Measurements from ENCODE around the gene GLB1L3.

GRCh38 chr11:134246100-134246499, 30.1 kb upstream of the GLB1L3 start:
- TF ChIP-seq SIN3A (IDR thresholded peaks at IDR 0.05; ENCODE audit: low read depth), result no peak
- TF ChIP-seq JUND (IDR thresholded peaks at IDR 0.05), result no peak
- TF ChIP-seq, protein P1, sequence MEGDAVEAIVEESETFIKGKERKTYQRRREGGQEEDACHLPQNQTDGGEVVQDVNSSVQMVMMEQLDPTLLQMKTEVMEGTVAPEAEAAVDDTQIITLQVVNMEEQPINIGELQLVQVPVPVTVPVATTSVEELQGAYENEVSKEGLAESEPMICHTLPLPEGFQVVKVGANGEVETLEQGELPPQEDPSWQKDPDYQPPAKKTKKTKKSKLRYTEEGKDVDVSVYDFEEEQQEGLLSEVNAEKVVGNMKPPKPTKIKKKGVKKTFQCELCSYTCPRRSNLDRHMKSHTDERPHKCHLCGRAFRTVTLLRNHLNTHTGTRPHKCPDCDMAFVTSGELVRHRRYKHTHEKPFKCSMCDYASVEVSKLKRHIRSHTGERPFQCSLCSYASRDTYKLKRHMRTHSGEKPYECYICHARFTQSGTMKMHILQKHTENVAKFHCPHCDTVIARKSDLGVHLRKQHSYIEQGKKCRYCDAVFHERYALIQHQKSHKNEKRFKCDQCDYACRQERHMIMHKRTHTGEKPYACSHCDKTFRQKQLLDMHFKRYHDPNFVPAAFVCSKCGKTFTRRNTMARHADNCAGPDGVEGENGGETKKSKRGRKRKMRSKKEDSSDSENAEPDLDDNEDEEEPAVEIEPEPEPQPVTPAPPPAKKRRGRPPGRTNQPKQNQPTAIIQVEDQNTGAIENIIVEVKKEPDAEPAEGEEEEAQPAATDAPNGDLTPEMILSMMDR (IDR thresholded peaks at IDR 0.05 in 2 of 3, conservative IDR thresholded peaks at IDR 0.05 in 1 of 3; ENCODE audit: borderline replicate concordance in 1 of 3, insufficient read depth in 1 of 3, low read depth in 2 of 3, low read length in 2 of 3), result no peak
- TF ChIP-seq EZH2phosphoT487 (IDR thresholded peaks at IDR 0.05; ENCODE audit: borderline replicate concordance), result no peak
- TF ChIP-seq SRF (IDR thresholded peaks at IDR 0.05; ENCODE audit: low read depth), result no peak
- no peak for TF ChIP-seq YY1 (IDR thresholded peaks at IDR 0.05; ENCODE audit: extremely low read depth, insufficient replicate concordance, low read depth, low read length)
